ENCODE results near the gene KCTD17. TPM values are rescaled to one million over a fixed set of nuclear protein-coding genes. Genes with fewer than 3 reads are reported as not detected.

KCTD17 gene
- total and polyA plus RNA-seq, 4 donors = 2.0 to 5.2 (median 3.7) TPM

GRCh38 chr22:37014835-37015586, 36.5 kb upstream of the KCTD17 start:
- DNase-seq (ENCODE audit: low spot score) = no peak
- no peaks in the 10 kb centered on the region for H3K9me3 ChIP-seq (ENCODE audit: control insufficient read depth in 4 of 4, low read length in 3 of 4)
- H3K4me1 ChIP-seq (ENCODE audit: control insufficient read depth in 4 of 4, insufficient read depth in 4 of 4, low read length in 3 of 4) = peaks cover 26 to 81% (median 64%) of the 10 kb centered on the region in 4 donors
- no peak overlapping the region for H3K9ac ChIP-seq (ENCODE audit: low read depth in 1 of 2, low read length in 2 of 2)
- peaks cover 0 to 5% (median 0%) of the 10 kb centered on the region in 4 donors for H3K36me3 ChIP-seq (ENCODE audit: control insufficient read depth in 4 of 4, insufficient read depth in 3 of 4, low read depth in 1 of 4, low read length in 3 of 4)
- 66% methylated on average over 12 of the region's 12 CpGs for WGBS
- H3K4me3 ChIP-seq (ENCODE audit: low read depth in 1 of 3, low read length in 3 of 3) = no peak overlapping the region
- TF ChIP-seq FOXA1 (IDR thresholded peaks at IDR 0.05) = no peak
- TF ChIP-seq MAX (IDR thresholded peaks at IDR 0.05) = no peak
- no peak for TF ChIP-seq CTCF (IDR thresholded peaks at IDR 0.05; ENCODE audit: low read depth, low read length, missing input control)
- no peak for TF ChIP-seq EGR1 (IDR thresholded peaks at IDR 0.05; ENCODE audit: low read depth in 2 of 2)
- no peak for TF ChIP-seq NR2F2 (IDR thresholded peaks at IDR 0.05)
- no peak for TF ChIP-seq SP1 (IDR thresholded peaks at IDR 0.05)
- TF ChIP-seq RXRA (IDR thresholded peaks at IDR 0.05) = no peak
- no peak for TF ChIP-seq HNF4G (IDR thresholded peaks at IDR 0.05)
- TF ChIP-seq ZBTB33 (IDR thresholded peaks at IDR 0.05) = no peak
- no peak for TF ChIP-seq RAD21 (IDR thresholded peaks at IDR 0.05)
- no peak for TF ChIP-seq ATF3 (IDR thresholded peaks at IDR 0.05)
- no peaks in the 10 kb centered on the region for H3K27me3 ChIP-seq (ENCODE audit: control insufficient read depth in 4 of 4, insufficient read depth in 4 of 4, low read length in 3 of 4)
- peak overlapping the region; percentile 38 to 45 for H3K27ac ChIP-seq (ENCODE audit: low read depth in 1 of 2, low read length in 2 of 2)

GRCh38 chr22:37015587-37015878, 36.0 kb upstream of the KCTD17 start:
- Histone ChIP-seq H3K4me1 (ENCODE audit: control insufficient read depth in 4 of 4, insufficient read depth in 4 of 4, low read length in 3 of 4) (peaks cover 25 to 82% (median 66%) of the 10 kb centered on the region in 4 donors), H3K27ac (ENCODE audit: low read depth in 1 of 2, low read length in 2 of 2) (peak overlapping the region in 1 of 2 donors; percentile 24)
- 76% methylated on average over 4 of the region's 4 CpGs for WGBS

More at GRCh38 chr22:37015587-37015878, 36.0 kb upstream of the KCTD17 start:
- Histone ChIP-seq H3K4me3 (ENCODE audit: low read depth in 1 of 3, low read length in 3 of 3) (no peak overlapping the region), H3K9ac (ENCODE audit: low read depth in 1 of 2, low read length in 2 of 2) (no peak overlapping the region), H3K36me3 (ENCODE audit: control insufficient read depth in 4 of 4, insufficient read depth in 3 of 4, low read depth in 1 of 4, low read length in 3 of 4) (peaks cover 0 to 5% (median 0%) of the 10 kb centered on the region in 4 donors), H3K9me3 (ENCODE audit: control insufficient read depth in 4 of 4, low read length in 3 of 4) (no peaks in the 10 kb centered on the region), H3K27me3 (ENCODE audit: control insufficient read depth in 4 of 4, insufficient read depth in 4 of 4, low read length in 3 of 4) (no peaks in the 10 kb centered on the region)
- no peak for DNase-seq (ENCODE audit: low spot score)
- TF ChIP-seq RAD21 (IDR thresholded peaks at IDR 0.05) = no peak
- no peak for TF ChIP-seq JUND (IDR thresholded peaks at IDR 0.05)
- no peak for TF ChIP-seq NR2F2 (IDR thresholded peaks at IDR 0.05)
- no peak for TF ChIP-seq RXRA (IDR thresholded peaks at IDR 0.05)
- no peak for TF ChIP-seq HNF4G (IDR thresholded peaks at IDR 0.05)
- no peak for TF ChIP-seq TAF1 (conservative IDR thresholded peaks at IDR 0.05)
- no peak for TF ChIP-seq YY1 (IDR thresholded peaks at IDR 0.05)
- no peak for TF ChIP-seq ATF3 (IDR thresholded peaks at IDR 0.05)
